NCI-H1105 (cell line): Measurements from ENCODE around the gene SAMD8.
"Not testable (repeated sequence)": the region's sequence is repeated elsewhere in the genome, so short reads cannot be mapped to it uniquely, and the experiment has no call there.

ENCODE experiments used
- DNase-seq: peaks from one replicate; lab custom pipeline; 2025; lab: John Stamatoyannopoulos, UW

The SAMD8 gene

DNA sequence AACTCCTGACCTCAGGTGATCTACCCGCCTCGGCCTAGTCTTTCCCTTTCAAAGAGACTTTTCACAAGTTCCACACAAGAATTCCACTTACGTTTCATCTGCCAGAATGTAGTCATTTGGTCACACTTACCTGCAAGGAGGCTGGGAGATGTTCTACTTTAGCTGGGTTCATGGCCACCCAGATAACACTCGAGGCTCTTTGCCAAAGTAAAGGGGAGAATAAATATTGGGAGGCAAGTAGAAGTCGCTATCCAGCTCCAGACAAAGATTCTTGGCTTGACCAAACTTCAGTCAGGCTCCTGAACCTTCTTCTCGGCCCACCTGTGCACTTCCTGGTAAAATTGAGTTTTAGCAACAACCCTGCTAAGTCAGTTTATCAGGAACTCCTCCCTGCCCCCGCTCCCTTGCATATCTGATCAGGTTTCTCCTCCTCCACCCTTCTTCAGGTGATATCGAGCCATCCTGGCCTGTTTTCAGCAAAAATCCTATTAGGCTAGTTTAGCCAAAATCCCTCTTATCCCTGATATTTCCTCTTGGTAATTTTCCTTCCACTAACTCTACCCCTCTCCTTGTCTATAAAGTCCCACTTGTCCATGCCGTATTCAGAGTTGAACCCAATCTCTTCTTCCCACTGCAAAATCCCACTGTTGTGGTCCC, 25.1 kb upstream of the SAMD8 start:
- DNase-seq = no peak

GRCh38 chr10:75088640-75089039, 22.8 kb upstream of the SAMD8 start:
- DNase-seq = no peak

DNA sequence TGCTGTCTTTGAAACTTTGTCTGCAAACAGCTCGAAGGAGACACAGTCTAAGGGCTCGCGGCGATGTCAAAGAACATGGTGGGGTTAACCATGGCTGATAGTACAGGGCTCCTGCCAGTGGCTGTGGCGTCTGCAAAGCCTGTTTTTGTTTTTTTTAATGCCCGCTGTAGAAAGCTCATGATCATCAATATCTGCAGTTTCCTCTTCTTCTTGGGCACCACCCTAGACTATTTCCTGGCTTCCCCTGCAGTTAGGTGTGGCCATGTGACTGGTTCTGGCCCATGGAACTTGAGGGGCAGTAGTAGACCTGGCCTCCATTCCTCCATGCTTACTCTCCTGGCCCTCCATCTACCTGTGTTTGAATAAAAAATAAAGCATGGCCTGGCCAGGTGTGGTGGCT, 21.8 kb upstream of the SAMD8 start:
- no peak for DNase-seq

GRCh38 chr10:75091146-75091545, 20.3 kb upstream of the SAMD8 start:
- DNase-seq = no peak

DNA sequence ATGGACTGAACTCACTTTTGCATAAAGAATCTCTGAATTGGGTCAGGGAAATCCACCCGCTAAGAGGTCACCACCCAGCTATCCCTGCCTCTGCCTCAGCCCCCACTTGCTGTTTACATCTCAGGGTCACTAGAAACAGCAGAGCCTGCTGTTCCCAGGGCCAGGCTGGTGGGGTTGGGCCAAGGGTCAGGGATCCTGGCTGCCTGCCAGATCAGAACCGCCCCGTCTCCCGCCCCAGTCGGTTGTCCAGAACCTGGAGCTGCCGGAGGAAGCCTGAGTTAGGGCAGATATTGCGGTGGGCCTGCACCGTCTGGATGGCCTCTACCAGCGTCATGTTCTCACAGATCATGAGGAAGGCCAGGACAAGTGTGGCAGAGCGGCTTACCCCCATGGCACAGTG, 17.0 kb upstream of the SAMD8 start:
- no peak for DNase-seq

DNA sequence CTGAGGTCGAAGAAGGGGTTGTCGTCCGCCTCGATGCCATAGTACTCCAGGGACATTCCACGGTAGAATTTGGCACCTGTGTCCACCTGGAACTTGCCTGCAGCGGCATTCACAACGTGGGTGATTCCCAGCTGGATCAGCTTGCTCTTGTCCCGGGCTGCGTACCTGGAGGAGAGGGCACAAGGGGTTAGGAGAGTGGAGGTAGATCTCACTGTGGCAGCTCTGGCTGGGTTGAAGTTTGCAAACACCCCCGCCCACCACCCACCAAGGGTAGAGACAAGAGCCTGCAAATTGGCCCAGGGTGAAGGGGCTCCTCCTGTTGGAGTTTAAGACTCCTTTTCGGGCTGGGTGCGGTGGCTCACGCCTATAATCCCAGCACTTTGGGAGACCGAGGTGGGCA, 15.8 kb upstream of the SAMD8 start:
- no peak for DNase-seq

GRCh38 chr10:75096749-75097148, 14.7 kb upstream of the SAMD8 start:
- no peak for DNase-seq

DNA sequence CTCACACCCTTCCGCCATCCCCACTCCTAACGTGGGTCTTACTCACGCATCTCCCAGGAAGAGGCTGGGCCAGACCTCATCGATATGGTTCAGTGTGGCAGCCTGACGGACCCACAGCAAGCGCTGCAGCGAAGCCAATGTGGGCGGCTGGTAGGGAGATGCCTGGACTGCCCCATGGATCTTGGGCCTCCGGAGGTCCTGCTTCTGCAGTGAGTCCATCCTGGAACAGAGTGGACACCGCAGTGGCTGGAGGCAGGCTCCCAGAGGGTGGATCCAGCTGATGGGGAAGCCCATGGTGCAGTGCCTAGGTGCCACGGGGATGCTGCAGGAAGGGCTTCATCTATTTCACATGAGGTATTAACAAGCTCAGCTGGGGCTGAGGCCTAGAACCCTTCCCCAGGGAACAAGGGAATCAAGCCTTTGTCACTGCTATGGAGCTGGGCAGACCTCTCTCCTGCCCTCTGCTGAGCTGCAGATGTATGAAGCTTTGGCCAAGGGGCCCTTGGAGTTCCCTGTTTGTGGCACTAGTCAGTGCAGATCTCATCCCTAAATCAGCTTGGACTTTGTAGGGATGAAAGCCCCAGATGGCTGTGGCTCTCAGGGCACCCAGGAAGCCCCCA, 13.7 kb upstream of the SAMD8 start:
- DNase-seq = no peak

DNA sequence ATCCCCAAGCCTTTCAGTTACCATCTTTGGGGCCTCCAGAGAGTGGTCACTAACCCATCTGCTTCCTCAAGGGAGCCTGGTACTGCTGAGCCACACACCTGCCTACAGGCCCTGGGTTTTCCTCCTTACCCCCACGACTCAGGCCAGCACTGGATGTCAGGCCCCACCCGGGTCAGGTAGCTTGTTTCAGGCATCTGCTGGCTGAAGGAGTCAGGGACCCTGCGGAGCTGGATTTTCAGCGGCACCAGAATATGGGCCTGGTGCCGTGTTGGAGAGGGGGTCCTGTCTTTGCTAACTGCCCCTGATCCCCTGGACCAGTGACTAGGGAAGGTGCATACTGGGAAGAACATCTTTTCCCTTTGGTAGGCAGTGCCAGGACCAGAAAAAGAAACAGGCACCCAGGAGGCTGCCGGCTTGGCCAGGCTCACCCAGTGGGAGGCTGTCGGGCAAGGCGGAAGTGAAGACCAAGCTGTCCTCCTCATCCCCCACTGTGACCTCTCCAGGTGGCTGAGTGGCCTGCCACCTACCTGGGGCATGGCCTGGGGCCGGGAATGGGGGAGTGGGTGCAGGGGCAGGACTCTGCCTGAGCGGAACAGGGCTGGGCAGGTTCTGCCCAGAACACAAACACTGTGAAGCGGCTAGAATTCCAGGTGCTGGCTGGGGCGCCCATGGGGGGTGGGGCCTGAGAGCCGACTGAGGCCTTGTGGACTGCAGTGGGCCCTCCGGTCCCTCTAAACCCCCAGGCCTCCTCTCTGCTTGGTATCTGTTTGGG, 12.4 kb upstream of the SAMD8 start:
- DNase-seq = no peak

GRCh38 chr10:75099952-75100763, 11.3 kb upstream of the SAMD8 start:
- no peak for DNase-seq

- no peak for DNase-seq
Measured at GRCh38 chr10:75100764-75101291, 10.6 kb upstream of the SAMD8 start.

DNA sequence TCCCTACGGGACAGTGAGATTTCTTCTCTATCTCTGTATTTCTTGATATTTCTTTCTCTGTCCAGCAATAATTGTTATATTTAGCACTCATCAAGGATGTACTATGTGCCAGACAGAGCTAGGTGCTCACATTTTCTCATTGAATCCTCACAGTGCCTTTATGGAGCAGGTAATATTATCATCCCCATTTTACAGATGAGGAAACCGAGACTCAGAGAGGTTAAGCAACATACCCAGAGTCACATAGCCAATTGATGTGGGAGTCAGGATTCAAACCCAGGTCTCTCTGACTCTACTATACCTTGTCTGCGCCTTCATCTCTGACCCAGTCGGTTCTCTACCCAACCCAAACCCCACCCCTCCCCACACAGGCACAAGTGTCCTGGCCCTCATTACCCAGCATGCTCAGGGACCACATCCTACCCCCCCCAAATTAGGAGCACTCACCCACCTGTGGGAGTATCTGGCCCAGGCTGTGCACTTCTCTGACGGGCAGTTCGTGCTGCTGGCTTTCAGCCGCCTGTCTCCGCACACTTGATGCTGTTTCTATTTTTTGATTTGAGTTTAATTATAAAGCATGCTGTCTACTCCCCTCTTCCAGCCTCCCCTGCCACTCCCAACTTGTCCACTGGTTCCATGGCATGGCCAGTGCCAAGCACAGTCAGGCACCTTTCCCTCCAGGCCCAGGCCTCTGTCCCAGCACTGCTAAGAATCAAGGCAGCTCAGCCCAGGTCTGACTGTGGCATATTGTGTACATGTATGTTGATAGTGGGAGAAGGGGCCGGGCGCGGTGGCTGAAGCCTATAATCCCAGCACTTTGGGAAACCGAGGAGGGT, 9.8 kb upstream of the SAMD8 start:
- DNase-seq = no peak

GRCh38 chr10:75102830-75103673, 8.4 kb upstream of the SAMD8 start:
- no peak for DNase-seq

DNA sequence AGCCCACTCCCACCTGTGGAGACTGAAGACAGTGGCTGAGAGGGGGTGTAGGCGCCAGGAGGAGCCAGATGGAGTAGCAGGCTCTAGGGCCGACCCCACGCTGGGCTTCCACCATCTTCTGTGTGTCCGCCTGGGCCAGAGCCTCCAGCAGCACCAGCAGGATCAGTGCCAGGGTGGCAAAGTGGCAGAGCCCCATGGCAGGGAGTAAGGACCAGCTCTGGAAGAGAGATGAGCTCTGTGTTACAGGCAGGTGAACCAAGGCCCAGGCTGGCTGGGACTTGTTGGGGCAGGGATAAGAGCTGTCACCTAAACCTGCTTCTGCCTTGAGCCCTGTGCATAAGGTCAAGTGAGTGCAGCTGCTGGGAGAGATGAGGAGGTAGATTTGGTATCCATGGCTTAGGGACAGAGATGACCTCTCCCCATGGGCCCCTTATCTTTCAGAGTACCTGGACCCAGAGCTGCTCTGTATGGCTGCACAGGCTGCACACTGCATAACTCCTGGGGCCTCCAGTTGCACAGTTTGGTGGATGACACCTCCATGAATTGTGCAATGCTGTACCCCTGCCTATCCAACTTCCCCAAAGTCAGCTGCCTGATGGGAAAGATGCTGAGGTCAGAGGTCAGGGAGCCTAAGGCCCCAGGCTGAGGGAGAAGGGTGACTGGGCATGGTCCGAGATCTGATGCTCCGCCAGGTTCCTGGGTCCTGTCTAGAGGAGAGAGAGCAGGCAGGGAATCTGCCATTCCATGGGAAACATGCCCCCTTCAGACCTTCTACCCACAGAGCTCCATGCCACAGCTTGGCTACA, 7.4 kb upstream of the SAMD8 start:
- no peak for DNase-seq

DNA sequence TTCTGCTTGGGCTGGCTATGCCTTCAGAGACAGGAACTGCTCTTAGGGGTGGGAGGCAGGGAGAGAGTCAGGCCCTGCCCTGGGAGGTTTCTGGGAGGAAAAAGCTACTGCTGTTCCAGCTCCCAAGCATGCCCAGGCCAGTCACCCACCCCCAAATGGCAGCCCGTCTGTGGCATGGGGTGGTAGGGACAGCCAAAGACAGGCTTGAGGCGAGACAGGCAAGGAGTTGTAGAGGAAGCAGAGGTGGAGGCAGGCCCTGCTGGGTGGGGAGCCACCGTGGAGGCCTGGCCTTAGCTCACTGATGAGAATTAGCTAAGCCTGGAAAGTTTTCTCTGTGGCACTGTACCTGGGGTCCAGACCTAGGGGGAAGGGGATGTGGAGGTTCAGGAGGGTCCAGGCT, 6.6 kb upstream of the SAMD8 start:
- no peak for DNase-seq

DNA sequence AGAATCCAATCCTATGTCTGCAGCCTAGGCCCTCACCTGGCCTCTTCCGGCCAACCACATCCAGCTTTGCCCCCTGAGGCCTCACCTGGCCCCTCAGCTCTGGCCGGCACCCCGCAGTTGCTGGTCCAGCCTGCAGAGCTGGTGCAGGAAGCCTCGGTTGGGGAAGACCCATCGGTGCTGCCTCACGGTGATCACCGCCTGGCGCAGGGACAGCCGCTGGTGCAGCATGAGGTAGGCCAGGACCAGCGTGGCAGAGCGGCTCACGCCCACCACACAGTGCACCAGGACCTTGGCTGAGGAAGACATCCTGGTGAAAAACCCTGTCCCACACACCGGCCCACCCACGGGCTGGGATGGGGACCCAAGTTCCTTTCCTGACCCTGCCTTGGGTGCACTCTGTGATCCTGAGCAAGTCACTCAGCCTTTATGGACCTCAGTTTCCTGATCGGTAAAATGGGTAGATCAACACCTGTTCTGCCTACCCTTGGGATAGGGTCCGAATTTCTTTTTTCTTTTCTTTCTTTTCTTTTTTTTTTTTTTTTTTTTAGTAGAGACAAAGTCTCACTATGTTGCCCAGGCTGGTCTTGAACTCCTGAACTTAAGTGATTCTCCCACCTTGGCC, 5.8 kb upstream of the SAMD8 start:
- no peak for DNase-seq

GRCh38 chr10:75106242-75106641, 5.2 kb upstream of the SAMD8 start:
- no peak for DNase-seq

DNA sequence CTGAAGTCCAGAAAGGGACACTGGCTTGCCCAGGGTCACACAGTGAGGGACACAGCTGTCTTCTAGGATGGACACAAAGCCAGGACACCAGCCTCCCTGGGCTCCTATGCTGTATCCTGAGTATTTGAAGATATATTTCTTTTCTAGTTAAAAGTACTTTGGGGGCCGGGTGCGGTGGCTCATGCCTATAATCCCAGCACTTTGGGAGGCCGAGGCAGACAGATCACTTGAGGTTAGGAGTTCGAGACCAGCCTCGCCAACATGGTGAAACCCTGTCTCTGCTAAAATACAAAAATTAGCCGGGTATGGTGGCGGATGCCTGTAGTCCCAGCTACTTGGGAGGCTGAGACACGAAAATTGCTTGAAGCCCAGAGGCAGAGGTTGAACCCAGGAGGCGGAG, 4.6 kb upstream of the SAMD8 start:
- DNase-seq = not testable (repeated sequence)
